WTC11 (cell line): ENCODE measurements around the gene MEX3B. TPM values are rescaled to one million over a fixed set of nuclear protein-coding genes. Genes with fewer than 3 reads are reported as not detected.
"Not testable (repeated sequence)": the region's sequence is repeated elsewhere in the genome, so short reads cannot be mapped to it uniquely, and the experiment has no call there.

Experiments
- ATAC-seq: fragments of 200-7000 bp; cut with Tn5 transposase; 2 replicates; pipeline ENCODE4 v1.10.0; 2021; ENCODE audit warnings: mild to moderate bottlenecking, moderate library complexity
- CTCF ChIA-PET: fragments of 300-600 bp; sonication (Branson Sonifier 250); formaldehyde crosslinking; loops from one replicate; lab custom pipeline; 2021; ENCODE audit warnings: antibody characterized with exemption; lab: Charles Lee
- POLR2A ChIA-PET: fragments of 350-600 bp; sonication (Branson Sonifier 250); formaldehyde crosslinking; loops from one replicate; lab custom pipeline; 2021; ENCODE audit warnings: antibody characterized with exemption; lab: Charles Lee
- DNase-seq: peaks from one replicate; pipeline ENCODE4 v3.0.0; 2021; ENCODE audit warnings: low spot score
- H3K27ac Mint-ChIP-seq: 2 replicates; pipeline ENCODE4 v1.8.0; 2021; ENCODE audit warnings: mixed read lengths
- H3K27me3 Mint-ChIP-seq: 2 replicates; pipeline ENCODE4 v1.8.0; 2021; ENCODE audit warnings: low read depth, mild to moderate bottlenecking, moderate library complexity, mixed read lengths
- H3K36me3 Mint-ChIP-seq: 2 replicates; pipeline ENCODE4 v1.8.0; 2021; ENCODE audit warnings: mixed read lengths
- H3K4me1 Mint-ChIP-seq: 2 replicates; pipeline ENCODE4 v1.8.0; 2022; ENCODE audit warnings: mixed read lengths
- H3K4me3 Mint-ChIP-seq: 2 replicates; pipeline ENCODE4 v1.8.0; 2021; ENCODE audit warnings: mild to moderate bottlenecking, moderate library complexity, mixed read lengths
- H3K9me3 Mint-ChIP-seq: 2 replicates; pipeline ENCODE4 v1.8.0; 2021; ENCODE audit warnings: mixed read lengths
- CBFB ChIP-seq: sonication (generic); formaldehyde crosslinking; IDR thresholded peaks from 2 replicates; pipeline ENCODE4 v1.8.1; 2022; ENCODE audit warnings: mild to moderate bottlenecking, low read depth, missing genetic modification reagents
- ELF4 ChIP-seq: sonication (generic); formaldehyde crosslinking; IDR thresholded peaks from 2 replicates; pipeline ENCODE4 v1.8.1; 2022; ENCODE audit warnings: low read depth, mild to moderate bottlenecking, moderate library complexity, missing genetic modification reagents
- FOXP1 ChIP-seq: sonication (generic); formaldehyde crosslinking; IDR thresholded peaks from 2 replicates; pipeline ENCODE4 v1.8.0; 2022; ENCODE audit warnings: missing genetic modification reagents, mild to moderate bottlenecking, moderate library complexity, borderline replicate concordance
- IRF2 ChIP-seq: sonication (generic); formaldehyde crosslinking; IDR thresholded peaks from 2 replicates; pipeline ENCODE4 v1.8.0; 2022; ENCODE audit warnings: low read depth, missing genetic modification reagents, borderline replicate concordance
- JAZF1 ChIP-seq: fragments of 250-450 bp; sonication (Bioruptor Pico); IDR thresholded peaks from 2 replicates; pipeline ENCODE4 v1.9.0; 2021; ENCODE audit warnings: moderate library complexity, mild to moderate bottlenecking, inconsistent platforms
- JUN ChIP-seq: sonication (generic); formaldehyde crosslinking; IDR thresholded peaks from 2 replicates; pipeline ENCODE4 v1.8.0; 2023; ENCODE audit warnings: mild to moderate bottlenecking, missing genetic modification reagents
- MAX ChIP-seq: sonication (generic); formaldehyde crosslinking; IDR thresholded peaks from 2 replicates; pipeline ENCODE4 v1.8.0; 2022; ENCODE audit warnings: mild to moderate bottlenecking, missing genetic modification reagents
- MLX ChIP-seq: sonication (generic); formaldehyde crosslinking; IDR thresholded peaks from 2 replicates; pipeline ENCODE4 v1.8.1; 2023; ENCODE audit warnings: mild to moderate bottlenecking, missing genetic modification reagents, moderate library complexity
- MXD4 ChIP-seq: fragments of 250-450 bp; sonication (Bioruptor Pico); IDR thresholded peaks from 2 replicates; pipeline ENCODE4 v1.8.0; 2021; ENCODE audit warnings: mild to moderate bottlenecking, moderate library complexity, borderline replicate concordance
- RORB ChIP-seq: fragments of 250-450 bp; sonication (Bioruptor Pico); IDR thresholded peaks from 2 replicates; pipeline ENCODE4 v1.9.0; 2021; ENCODE audit warnings: mild to moderate bottlenecking
- SMAD3 ChIP-seq: sonication (generic); formaldehyde crosslinking; IDR thresholded peaks from 2 replicates; pipeline ENCODE4 v1.8.0; 2022; ENCODE audit warnings: missing genetic modification reagents, mild to moderate bottlenecking, borderline replicate concordance
- SMAD4 ChIP-seq: sonication (generic); formaldehyde crosslinking; IDR thresholded peaks from 2 replicates; pipeline ENCODE4 v1.8.0; 2022; ENCODE audit warnings: mild to moderate bottlenecking, missing genetic modification reagents
- ZNF219 ChIP-seq: sonication (generic); formaldehyde crosslinking; IDR thresholded peaks from 2 replicates; pipeline ENCODE4 v1.8.0; 2023; ENCODE audit warnings: missing genetic modification reagents, mild to moderate bottlenecking, borderline replicate concordance
- ZNF232 ChIP-seq: sonication (generic); formaldehyde crosslinking; IDR thresholded peaks from 2 replicates; pipeline ENCODE4 v1.8.0; 2022; ENCODE audit warnings: mild to moderate bottlenecking, missing genetic modification reagents
- ZNF416 ChIP-seq: fragments of 250-450 bp; sonication (Bioruptor Pico); IDR thresholded peaks from 2 replicates; pipeline ENCODE4 v1.9.0; 2021; ENCODE audit warnings: mild to moderate bottlenecking, inconsistent platforms
- ZNF423 ChIP-seq: fragments of 250-450 bp; sonication (Bioruptor Pico); IDR thresholded peaks from 2 replicates; pipeline ENCODE4 v2.1.2; 2022; ENCODE audit warnings: mild to moderate bottlenecking, moderate library complexity
- ZNF671 ChIP-seq: fragments of 250-450 bp; sonication (Bioruptor Pico); IDR thresholded peaks from 2 replicates; pipeline ENCODE4 v1.8.0; 2021; ENCODE audit warnings: mild to moderate bottlenecking
- ZSCAN18 ChIP-seq: fragments of 250-450 bp; sonication (Bioruptor Pico); IDR thresholded peaks from 2 replicates; pipeline ENCODE4 v2.1.2; 2022; ENCODE audit warnings: mild to moderate bottlenecking, moderate library complexity
- total RNA-seq: library from RNA; stranded (reverse); gene quantifications from 3 replicates; pipeline ENCODE4 v1.2.3, GENCODE V29; 2021
- TF ChIP-seq, protein P1 (sequence below): sonication (generic); formaldehyde crosslinking; IDR thresholded peaks from 2 replicates; pipeline ENCODE4 v1.8.0; 2022; ENCODE audit warnings: mild to moderate bottlenecking, missing genetic modification reagents

MEX3B gene
- total RNA-seq, 1 experiment from 2014 or later, result 8.8 TPM

DNA sequence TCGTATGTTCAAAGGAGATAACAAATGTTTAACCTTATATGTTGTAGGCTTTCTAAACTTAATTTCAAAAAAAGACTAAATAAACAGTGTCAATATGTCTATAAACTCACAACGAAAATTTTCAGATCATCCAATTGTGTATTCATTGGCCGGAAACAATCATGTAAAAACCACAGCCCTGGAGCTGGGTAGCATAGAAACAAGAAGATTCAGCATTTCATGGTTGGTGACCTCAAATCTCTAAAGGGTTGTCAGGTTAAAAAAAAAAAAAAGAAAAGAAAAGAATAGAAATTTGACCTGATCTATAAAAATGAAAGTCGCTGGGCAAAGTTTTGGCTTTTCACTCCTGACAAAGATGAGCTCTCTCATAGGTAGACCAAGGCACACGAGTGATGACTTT, 13.9 kb downstream of the MEX3B start:
- no peaks in the 10 kb centered on the region for H3K9me3 Mint-ChIP-seq
- no peak for TF ChIP-seq SMAD3 (CRISPR knock-in tag)
- TF ChIP-seq, all 79 proteins: peak for 0
- Mint-ChIP-seq H3K27ac (no peak overlapping the region), H3K36me3 (no peaks in the 10 kb centered on the region), H3K4me3 (no peak overlapping the region), H3K4me1 (no peaks in the 10 kb centered on the region), H3K27me3 (no peaks in the 10 kb centered on the region; the same call in 1 of the 2 replicates)
- POLR2A ChIA-PET, result no interaction called here
- ATAC-seq (no peak), DNase-seq (no peak)
- CTCF ChIA-PET, result interaction anchor here (0.6 kb wide), 1 partner anchor 46 kb away, joined by 4 read pairs; no protein-coding TSS in a partner anchor

DNA sequence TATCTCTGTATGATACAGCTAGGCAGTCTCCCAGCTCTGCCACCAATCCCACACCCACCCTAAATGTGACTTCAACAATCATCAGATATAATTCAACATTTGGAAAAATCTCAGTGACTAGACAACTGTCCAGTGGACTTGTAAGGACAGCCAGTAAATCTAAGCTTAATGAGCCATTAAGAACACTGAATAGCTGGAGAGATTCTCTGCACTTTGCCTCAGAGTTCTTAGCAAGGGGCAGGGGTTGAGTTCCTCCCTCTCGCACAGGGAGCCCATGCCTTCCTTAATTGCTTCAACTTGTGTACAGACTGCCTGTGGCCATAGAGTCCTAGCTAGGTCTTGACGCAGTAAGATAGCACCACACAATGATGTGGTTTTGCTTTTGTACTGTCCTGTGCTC, 15.6 kb downstream of the MEX3B start:
- CTCF ChIA-PET, result no interaction called here
- H3K4me3 Mint-ChIP-seq, result no peak overlapping the region
- H3K27me3 Mint-ChIP-seq, result no peaks in the 10 kb centered on the region; the same call in 1 of the 2 replicates
- ATAC-seq (no peak), DNase-seq (no peak)
- no peak overlapping the region for H3K27ac Mint-ChIP-seq
- TF ChIP-seq ZNF671 (no peak), RORB (CRISPR knock-in tag) (no peak), CBFB (CRISPR knock-in tag) (no peak), ZNF232 (CRISPR knock-in tag) (no peak), FOXP1 (CRISPR knock-in tag) (no peak), ZNF423 (no peak), JUN (CRISPR knock-in tag) (no peak), SMAD4 (CRISPR knock-in tag) (no peak), ELF4 (CRISPR knock-in tag) (no peak), IRF2 (CRISPR knock-in tag) (no peak), ZNF416 (no peak)
- TF ChIP-seq, protein P1, sequence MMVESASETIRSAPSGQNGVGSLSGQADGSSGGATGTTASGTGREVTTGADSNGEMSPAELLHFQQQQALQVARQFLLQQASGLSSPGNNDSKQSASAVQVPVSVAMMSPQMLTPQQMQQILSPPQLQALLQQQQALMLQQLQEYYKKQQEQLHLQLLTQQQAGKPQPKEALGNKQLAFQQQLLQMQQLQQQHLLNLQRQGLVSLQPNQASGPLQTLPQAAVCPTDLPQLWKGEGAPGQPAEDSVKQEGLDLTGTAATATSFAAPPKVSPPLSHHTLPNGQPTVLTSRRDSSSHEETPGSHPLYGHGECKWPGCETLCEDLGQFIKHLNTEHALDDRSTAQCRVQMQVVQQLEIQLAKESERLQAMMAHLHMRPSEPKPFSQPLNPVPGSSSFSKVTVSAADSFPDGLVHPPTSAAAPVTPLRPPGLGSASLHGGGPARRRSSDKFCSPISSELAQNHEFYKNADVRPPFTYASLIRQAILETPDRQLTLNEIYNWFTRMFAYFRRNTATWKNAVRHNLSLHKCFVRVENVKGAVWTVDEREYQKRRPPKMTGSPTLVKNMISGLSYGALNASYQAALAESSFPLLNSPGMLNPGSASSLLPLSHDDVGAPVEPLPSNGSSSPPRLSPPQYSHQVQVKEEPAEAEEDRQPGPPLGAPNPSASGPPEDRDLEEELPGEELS (CRISPR knock-in tag), result no peak
- POLR2A ChIA-PET, result no interaction called here
- no peaks in the 10 kb centered on the region for H3K36me3 Mint-ChIP-seq
- H3K9me3 Mint-ChIP-seq, result peaks cover 5% of the 10 kb centered on the region; the same call in 1 of the 2 replicates
- H3K4me1 Mint-ChIP-seq, result no peaks in the 10 kb centered on the region

DNA sequence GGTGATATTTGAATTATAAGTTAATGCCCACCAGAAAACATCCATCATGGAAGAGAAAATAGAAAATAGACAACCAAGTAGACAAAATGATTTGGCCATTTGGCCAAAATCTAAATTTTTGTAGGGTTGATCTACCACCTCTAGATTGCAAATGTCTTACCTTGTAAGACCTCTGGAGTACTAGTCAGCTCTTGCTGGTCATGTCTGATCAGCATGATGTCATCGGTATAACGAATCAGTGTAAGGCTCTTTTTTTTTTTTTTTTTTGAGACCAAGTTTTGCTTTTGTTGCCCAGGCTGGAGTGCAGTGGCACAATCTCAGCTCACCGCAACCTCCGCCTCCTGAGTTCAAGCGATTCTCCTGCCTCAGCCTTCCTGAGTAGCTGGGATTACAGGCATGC, 17.7 kb downstream of the MEX3B start:
- H3K4me3 Mint-ChIP-seq, H3K36me3 Mint-ChIP-seq, DNase-seq, H3K27me3 Mint-ChIP-seq, H3K9me3 Mint-ChIP-seq, ATAC-seq, POLR2A ChIA-PET, H3K4me1 Mint-ChIP-seq, H3K27ac Mint-ChIP-seq: not testable (repeated sequence)
- CTCF ChIA-PET, result interaction anchor here (0.7 to 1.0 kb wide), 2 partner anchors 15 to 274 kb away, joined by 3 to 5 read pairs; no protein-coding TSS in a partner anchor

- ATAC-seq, result no peak
- POLR2A ChIA-PET, result no interaction called here
- no peak for TF ChIP-seq JAZF1 (CRISPR knock-in tag)
- TF ChIP-seq ZSCAN18 (CRISPR knock-in tag), result no peak
- no peak for TF ChIP-seq ZNF232 (CRISPR knock-in tag)
- no peak for TF ChIP-seq MLX (CRISPR knock-in tag)
- no peak for TF ChIP-seq MXD4 (CRISPR knock-in tag)
- TF ChIP-seq MAX (CRISPR knock-in tag), result no peak
- TF ChIP-seq ZNF219, result no peak
- TF ChIP-seq, all 79 proteins: peak for 0
- DNase-seq, result no peak
- no peak overlapping the region for H3K4me3 Mint-ChIP-seq
- peaks cover 10% of the 10 kb centered on the region; the same call in 1 of the 2 replicates for H3K9me3 Mint-ChIP-seq
- peaks cover 7% of the 10 kb centered on the region; the same call in 1 of the 2 replicates for H3K4me1 Mint-ChIP-seq
- H3K27ac Mint-ChIP-seq, result no peak overlapping the region
- H3K36me3 Mint-ChIP-seq, result no peaks in the 10 kb centered on the region
- CTCF ChIA-PET, result no interaction called here
- no peaks in the 10 kb centered on the region; the same call in none of the 2 replicates for H3K27me3 Mint-ChIP-seq
These were observed 23.8 kb downstream of the MEX3B start for GRCh38 chr15:82021992-82022391.
